GM12878 (cell line): ENCODE results near the gene SCEL. TPM values are rescaled to one million over a fixed set of nuclear protein-coding genes. Genes with fewer than 3 reads are reported as not detected.

Experiments
- ATAC-seq: fragments of 200-7000 bp; cut with Tn5 transposase; 3 replicates; pipeline ENCODE4 v1.9.1; 2020; ENCODE audit warnings: mild to moderate bottlenecking, moderate library complexity
- BruUV-seq: library from RNA; stranded (reverse); fragments of 400-500 nt; replicated peaks from 2 replicates; lab custom pipeline; 2021; lab: Mats Ljungman, UMichigan
- CTCF ChIA-PET: fragments of 300-600 bp; sonication (Branson Sonifier 250); formaldehyde crosslinking; extraction: SDS; loops from one replicate; lab custom pipeline; 2021; ENCODE audit warnings: inconsistent platforms; lab: Yijun Ruan, JAX
- POLR2A ChIA-PET: fragments of 350-600 bp; formaldehyde crosslinking; extraction: SDS; loops from one replicate; lab custom pipeline; 2021; ENCODE audit warnings: inconsistent platforms; lab: Charles Lee
- RAD21 ChIA-PET: fragments of 300-600 bp; sonication (Branson Sonifier 250); formaldehyde crosslinking; loops from one replicate; lab custom pipeline; 2023; ENCODE audit warnings: antibody characterized with exemption; ENCODE audit not compliant: unreplicated experiment; lab: Charles Lee
- SMC1A ChIA-PET: fragments of 300-600 bp; sonication (Branson Sonifier 250); formaldehyde crosslinking; loops from one replicate; lab custom pipeline; 2023; ENCODE audit not compliant: unreplicated experiment, uncharacterized antibody; lab: Charles Lee
- DNase-seq: peaks from one replicate; pipeline ENCODE4 v3.0.0-alpha.2; 2011; ENCODE audit warnings: low read depth, low spot score
- FAIRE-seq: peaks from 3 replicates; lab custom pipeline; 2011; peaks lifted over from hg19 to GRCh38; lab: Jason Lieb, UNC
- H2AFZ ChIP-seq: 2 replicates; pipeline ENCODE4 v1.6.0; 2011; ENCODE audit warnings: low read depth, low read length, control low read depth; ENCODE audit not compliant: control insufficient read depth
- H3K27ac ChIP-seq: 2 replicates; pipeline ENCODE4 v1.5.1; 2011; ENCODE audit warnings: control low read depth; ENCODE audit not compliant: control insufficient read depth, insufficient read depth
- H3K27me3 ChIP-seq, 2 experiments: replicated peaks in 1 of 2; 2 replicates each; pipeline versions ENCODE4 v1.6.0 to v1.6.1; 2011; ENCODE audit warnings: low read length in 1 of 2; ENCODE audit not compliant: control insufficient read depth in 2 of 2, insufficient read depth in 2 of 2
- H3K36me3 ChIP-seq, 2 experiments: 2 replicates each; pipeline ENCODE4 v1.5.1; 2011; ENCODE audit warnings: low read length in 1 of 2; ENCODE audit not compliant: control insufficient read depth in 2 of 2, insufficient read depth in 2 of 2
- H3K4me1 ChIP-seq: 2 replicates; pipeline ENCODE4 v1.6.1; 2011; ENCODE audit warnings: mild to moderate bottlenecking, low read length, moderate library complexity, mixed read lengths; ENCODE audit not compliant: control insufficient read depth, insufficient read depth
- H3K4me2 ChIP-seq: 2 replicates; pipeline ENCODE4 v1.6.0; 2011; ENCODE audit warnings: control low read depth; ENCODE audit not compliant: control insufficient read depth, insufficient read depth
- H3K4me3 ChIP-seq: fragments of 200-600 bp; sonication (generic); 2 replicates; pipeline ENCODE4 v1.5.1; 2016
- H3K79me2 ChIP-seq: 2 replicates; pipeline ENCODE4 v1.6.0; 2011; ENCODE audit warnings: low read length; ENCODE audit not compliant: control insufficient read depth, insufficient read depth
- H3K9ac ChIP-seq: 2 replicates; pipeline ENCODE4 v1.8.0; 2011; ENCODE audit warnings: low read length, control low read depth, mixed read lengths; ENCODE audit not compliant: control insufficient read depth, insufficient read depth
- H3K9me3 ChIP-seq: replicated peaks from 3 replicates; pipeline ENCODE4 v1.5.1; 2011; ENCODE audit warnings: mild to moderate bottlenecking, low read length; ENCODE audit not compliant: control insufficient read depth, insufficient read depth
- H4K20me1 ChIP-seq: 2 replicates; pipeline ENCODE4 v1.6.0; 2011; ENCODE audit not compliant: control insufficient read depth, insufficient read depth
- BCL11A ChIP-seq: IDR thresholded peaks from 2 replicates; pipeline ENCODE4 v1.6.1; 2011; ENCODE audit warnings: low read depth, low read length
- CEBPB ChIP-seq, 2 experiments: fragments of 150-350 bp in 1 of 2; IDR thresholded peaks; 2 replicates each; pipeline ENCODE4 v1.6.1; 2012 to 2014; ENCODE audit warnings: low read depth in 2 of 2, low read length in 2 of 2, borderline replicate concordance in 1 of 2, inconsistent platforms in 1 of 2
- MXI1 ChIP-seq: fragments of 150-350 bp; IDR thresholded peaks from 2 replicates; pipeline ENCODE4 v1.6.1; 2011; ENCODE audit warnings: low read depth, mild to moderate bottlenecking, inconsistent platforms, low read length, improper control_type of control experiment
- RAD51 ChIP-seq: fragments of 450-650 bp; IDR thresholded peaks from 2 replicates; pipeline ENCODE4 v1.6.1; 2016; ENCODE audit warnings: moderate library complexity, mild to moderate bottlenecking, inconsistent platforms
- SREBF2 ChIP-seq: IDR thresholded peaks from 2 replicates; pipeline ENCODE4 v1.6.1; 2012; ENCODE audit warnings: mild to moderate bottlenecking, low read length
- TARDBP ChIP-seq: IDR thresholded peaks from 2 replicates; pipeline ENCODE4 v1.6.1; 2016; ENCODE audit warnings: borderline replicate concordance
- WGBS: methylation state at CpG from one replicate; pipeline ENCODE4 v1.1.6; 2016; ENCODE audit warnings: low lambda C conversion rate; ENCODE audit not compliant: insufficient replicate concordance, insufficient coverage; ENCODE audit errors: missing lambda C conversion rate; 5-methylcytosine and 5-hydroxymethylcytosine counted together
- in situ Hi-C: fragments of 300-500 bp; cut with MboI; formaldehyde crosslinking; loops from 9 replicates; pipeline ENCODE4 v1.14.3; 2018; ENCODE audit warnings: mixed read lengths
- intact Hi-C: fragments of 100-400 bp; cut with micrococcal nuclease; formaldehyde crosslinking; loops from one replicate; pipeline ENCODE4 v1.14.2; 2022; ENCODE audit not compliant: unreplicated experiment
- polyA plus RNA-seq, 11 experiments: library from polyadenylated mRNA; depleted of rRNA in 4 of 11; unstranded in 6 of 11; stranded (reverse) in 5 of 11; fragments of >200 nt; fragmentation: Nextera tagmentation in 4 of 11; fragmentation: Illumina TruSeq in 1 of 11; extraction: Ambion mirVana in 4 of 11; extraction: Trizol in 1 of 11; gene quantifications; 1 replicate in 1 of 11; 2 replicates in 10 of 11; pipeline versions ENCODE4 v1.2.1 to v1.2.3, GENCODE V29; 2011 to 2016; ENCODE audit warnings: inconsistent platforms in 2 of 11, missing spikeins in 2 of 11, low read depth in 1 of 11
- total RNA-seq, 4 experiments: library from RNA; depleted of rRNA in 3 of 4; stranded (reverse); fragments of >200 nt in 3 of 4; fragmentation: Illumina TruSeq in 1 of 4; extraction: Trizol in 1 of 4; gene quantifications; 2 replicates each; pipeline versions ENCODE4 v1.2.1 to v1.2.3, GENCODE V29; 2013 to 2021
- TF ChIP-seq, protein P1 (sequence below): IDR thresholded peaks from 2 replicates; pipeline ENCODE4 v1.6.1; 2011; ENCODE audit warnings: borderline replicate concordance, low read depth, mild to moderate bottlenecking, moderate library complexity, low read length; ENCODE audit not compliant: insufficient read depth, poor library complexity, severe bottlenecking
- TF ChIP-seq, protein P2 (sequence below): IDR thresholded peaks from 2 replicates; pipeline ENCODE4 v1.6.1; 2012; ENCODE audit warnings: low read depth, low read length, improper control_type of control experiment
- TF ChIP-seq, protein P3 (sequence below): fragments of 450-650 bp; IDR thresholded peaks from 2 replicates; pipeline ENCODE4 v1.6.1; 2016; ENCODE audit warnings: mild to moderate bottlenecking
- TF ChIP-seq, protein P4 (sequence below): fragments of 450-650 bp; IDR thresholded peaks from 2 replicates; pipeline ENCODE4 v1.6.1; 2014; ENCODE audit warnings: mild to moderate bottlenecking

SCEL gene
- total and polyA plus RNA-seq, 10 of the 15 experiments (the other 5 are each of a cell fraction or from before 2014, with no cell fraction given) = 0.09 to 0.68 (median 0.16) TPM; not detected in 1

DNA sequence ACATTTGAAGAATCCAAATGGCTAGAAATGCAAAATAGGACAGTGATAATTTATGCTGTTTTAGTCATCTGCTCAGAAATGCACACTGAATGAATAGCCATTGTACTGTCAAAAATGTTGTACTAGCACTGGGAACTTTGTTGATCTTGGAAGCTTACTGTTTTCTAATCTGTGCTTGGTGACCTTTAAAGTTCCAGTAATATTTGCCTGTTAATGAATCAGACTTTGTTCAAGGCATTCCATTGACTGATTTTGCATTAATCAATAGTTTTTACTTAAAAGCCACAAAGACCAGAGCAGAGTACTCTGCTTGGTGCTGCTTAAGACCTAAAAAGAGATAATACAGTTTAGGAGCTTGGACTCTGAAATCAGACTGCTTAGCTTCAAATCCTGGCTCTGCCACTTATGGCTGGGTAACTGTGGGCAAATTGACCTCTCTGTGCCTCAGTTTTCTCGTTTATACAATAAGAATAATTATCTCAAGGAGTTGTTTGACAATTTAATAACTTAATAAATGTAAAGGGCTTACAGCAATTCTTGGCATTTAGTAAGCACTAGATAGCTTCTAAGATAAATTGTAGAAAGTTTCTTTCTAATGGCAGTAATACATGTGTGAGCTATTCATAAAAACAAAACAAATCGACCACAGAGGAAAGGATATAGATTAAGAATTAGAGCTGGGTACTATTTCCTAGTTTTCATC lies 157.4 kb downstream of the SCEL start:
- ATAC-seq (no peak), DNase-seq (no peak), FAIRE-seq (peak; percentile 41)
- BruUV-seq = no TSS peak
- ChIA-PET CTCF (interaction anchor here (1.1 to 4.6 kb wide), 4 partner anchors 37 to 100 kb away, joined by 3 to 16 read pairs (median 3); no protein-coding TSS in a partner anchor), POLR2A (interaction anchor here (0.9 to 1.0 kb wide), 2 partner anchors 13 to 26 kb away, joined by 3 read pairs; no protein-coding TSS in a partner anchor), SMC1A (interaction anchor here (0.6 to 1.6 kb wide), 7 partner anchors 11 to 100 kb away, joined by 3 to 9 read pairs (median 4); no protein-coding TSS in a partner anchor), RAD21 (interaction anchor here (0.8 to 1.2 kb wide), 4 partner anchors 34 to 88 kb away, joined by 3 to 4 read pairs (median 3); no protein-coding TSS in a partner anchor)
- in situ Hi-C loops (no loop called here), intact Hi-C loops (loop anchor here (10.0 kb wide), 1 partner anchor 668 kb away; the partner anchor contains the start of gene FBXL3)
- TF ChIP-seq RAD51 (no peak), SREBF2 (no peak), TARDBP (no peak), CEBPB (IDR thresholded peaks at IDR 0.05; ENCODE audit: borderline replicate concordance in 1 of 2, low read depth in 2 of 2, low read length in 2 of 2) (no peak), MXI1 (no peak), BCL11A (no peak)
- TF ChIP-seq, protein P1, sequence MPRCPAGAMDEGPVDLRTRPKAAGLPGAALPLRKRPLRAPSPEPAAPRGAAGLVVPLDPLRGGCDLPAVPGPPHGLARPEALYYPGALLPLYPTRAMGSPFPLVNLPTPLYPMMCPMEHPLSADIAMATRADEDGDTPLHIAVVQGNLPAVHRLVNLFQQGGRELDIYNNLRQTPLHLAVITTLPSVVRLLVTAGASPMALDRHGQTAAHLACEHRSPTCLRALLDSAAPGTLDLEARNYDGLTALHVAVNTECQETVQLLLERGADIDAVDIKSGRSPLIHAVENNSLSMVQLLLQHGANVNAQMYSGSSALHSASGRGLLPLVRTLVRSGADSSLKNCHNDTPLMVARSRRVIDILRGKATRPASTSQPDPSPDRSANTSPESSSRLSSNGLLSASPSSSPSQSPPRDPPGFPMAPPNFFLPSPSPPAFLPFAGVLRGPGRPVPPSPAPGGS = no peak
- TF ChIP-seq, protein P2, sequence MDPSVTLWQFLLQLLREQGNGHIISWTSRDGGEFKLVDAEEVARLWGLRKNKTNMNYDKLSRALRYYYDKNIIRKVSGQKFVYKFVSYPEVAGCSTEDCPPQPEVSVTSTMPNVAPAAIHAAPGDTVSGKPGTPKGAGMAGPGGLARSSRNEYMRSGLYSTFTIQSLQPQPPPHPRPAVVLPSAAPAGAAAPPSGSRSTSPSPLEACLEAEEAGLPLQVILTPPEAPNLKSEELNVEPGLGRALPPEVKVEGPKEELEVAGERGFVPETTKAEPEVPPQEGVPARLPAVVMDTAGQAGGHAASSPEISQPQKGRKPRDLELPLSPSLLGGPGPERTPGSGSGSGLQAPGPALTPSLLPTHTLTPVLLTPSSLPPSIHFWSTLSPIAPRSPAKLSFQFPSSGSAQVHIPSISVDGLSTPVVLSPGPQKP = no peak
- TF ChIP-seq, protein P3, sequence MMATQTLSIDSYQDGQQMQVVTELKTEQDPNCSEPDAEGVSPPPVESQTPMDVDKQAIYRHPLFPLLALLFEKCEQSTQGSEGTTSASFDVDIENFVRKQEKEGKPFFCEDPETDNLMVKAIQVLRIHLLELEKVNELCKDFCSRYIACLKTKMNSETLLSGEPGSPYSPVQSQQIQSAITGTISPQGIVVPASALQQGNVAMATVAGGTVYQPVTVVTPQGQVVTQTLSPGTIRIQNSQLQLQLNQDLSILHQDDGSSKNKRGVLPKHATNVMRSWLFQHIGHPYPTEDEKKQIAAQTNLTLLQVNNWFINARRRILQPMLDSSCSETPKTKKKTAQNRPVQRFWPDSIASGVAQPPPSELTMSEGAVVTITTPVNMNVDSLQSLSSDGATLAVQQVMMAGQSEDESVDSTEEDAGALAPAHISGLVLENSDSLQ = no peak
- TF ChIP-seq, protein P4, sequence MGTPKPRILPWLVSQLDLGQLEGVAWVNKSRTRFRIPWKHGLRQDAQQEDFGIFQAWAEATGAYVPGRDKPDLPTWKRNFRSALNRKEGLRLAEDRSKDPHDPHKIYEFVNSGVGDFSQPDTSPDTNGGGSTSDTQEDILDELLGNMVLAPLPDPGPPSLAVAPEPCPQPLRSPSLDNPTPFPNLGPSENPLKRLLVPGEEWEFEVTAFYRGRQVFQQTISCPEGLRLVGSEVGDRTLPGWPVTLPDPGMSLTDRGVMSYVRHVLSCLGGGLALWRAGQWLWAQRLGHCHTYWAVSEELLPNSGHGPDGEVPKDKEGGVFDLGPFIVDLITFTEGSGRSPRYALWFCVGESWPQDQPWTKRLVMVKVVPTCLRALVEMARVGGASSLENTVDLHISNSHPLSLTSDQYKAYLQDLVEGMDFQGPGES = no peak
- Histone ChIP-seq H3K9me3 (no peaks in the 10 kb centered on the region), H4K20me1 (no peaks in the 10 kb centered on the region), H3K27ac (no peak overlapping the region), H3K79me2 (no peaks in the 10 kb centered on the region), H3K9ac (no peak overlapping the region), H3K4me3 (no peak overlapping the region), H3K4me1 (peaks cover 13% of the 10 kb centered on the region; the same call in 1 of the 2 replicates), H3K27me3 (no peaks in the 10 kb centered on the region; a peak in 1 of 4 replicates), H3K4me2 (no peak overlapping the region), H2AFZ (no peak overlapping the region), H3K36me3 (no peaks in the 10 kb centered on the region)
- WGBS = 2% methylated on average over 2 of the region's 2 CpGs
